HG03103 (cell line): ENCODE data around the gene TRIM6.
"Not testable (repeated sequence)": the region's sequence is repeated elsewhere in the genome, so short reads cannot be mapped to it uniquely, and the experiment has no call there.

Experiments
- ATAC-seq: cut with Tn5 transposase; IDR thresholded peaks from one replicate; pipeline ENCODE4 v1.9.1; 2021; ENCODE audit warnings: low read depth; ENCODE audit not compliant: unreplicated experiment

The TRIM6 gene

GRCh38 chr11:5602791-5603190 is 6.4 kb downstream of the TRIM6 start:
- not testable (repeated sequence) for ATAC-seq

GRCh38 chr11:5603326-5603725 is 6.9 kb downstream of the TRIM6 start:
- ATAC-seq: no peak

GRCh38 chr11:5604896-5605295 is 8.5 kb downstream of the TRIM6 start:
- no peak for ATAC-seq

- no peak for ATAC-seq
Measured at GRCh38 chr11:5605849-5606248, 9.4 kb downstream of the TRIM6 start.

DNA sequence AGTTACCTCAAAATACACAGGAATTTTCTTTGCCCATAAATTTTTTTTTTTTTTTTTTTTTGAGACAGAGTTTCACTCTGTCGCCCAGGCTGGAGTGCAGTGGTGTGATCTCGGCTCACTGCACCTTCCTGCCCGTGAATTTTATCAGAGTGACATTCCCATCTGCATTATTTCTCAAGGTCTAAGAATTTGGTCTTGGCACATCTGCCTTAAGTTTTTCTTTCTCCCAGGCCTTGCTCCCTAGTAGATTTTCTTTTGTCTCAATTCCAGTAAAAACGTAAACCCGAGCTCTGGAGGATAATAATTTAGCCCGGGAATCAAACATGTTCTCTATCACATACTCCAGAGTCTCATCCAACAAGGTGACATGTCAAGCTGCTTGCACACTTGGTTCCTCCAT is 12.4 kb downstream of the TRIM6 start:
- ATAC-seq: no peak

DNA sequence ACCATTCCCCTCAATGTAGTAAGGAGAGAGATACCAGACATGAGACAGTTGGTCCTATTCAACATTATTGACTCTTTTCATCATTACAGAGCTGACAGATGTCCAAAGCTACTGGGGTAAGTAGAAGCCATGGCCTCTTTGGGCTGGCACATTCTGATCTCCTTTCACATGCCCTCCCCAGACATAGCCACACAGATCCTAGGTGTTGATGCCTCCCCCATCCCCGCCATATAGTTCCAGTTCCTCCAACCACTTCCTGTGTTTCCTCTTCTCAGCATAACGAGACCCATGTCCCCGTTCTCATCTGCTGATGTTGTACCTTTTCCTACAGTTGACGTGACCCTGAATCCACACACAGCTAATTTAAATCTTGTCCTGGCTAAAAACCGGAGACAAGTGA is 14.0 kb downstream of the TRIM6 start:
- ATAC-seq: no peak

GRCh38 chr11:5611627-5612026 is 15.2 kb downstream of the TRIM6 start:
- ATAC-seq: no peak

GRCh38 chr11:5618807-5619206 is 22.4 kb downstream of the TRIM6 start:
- ATAC-seq: no peak

DNA sequence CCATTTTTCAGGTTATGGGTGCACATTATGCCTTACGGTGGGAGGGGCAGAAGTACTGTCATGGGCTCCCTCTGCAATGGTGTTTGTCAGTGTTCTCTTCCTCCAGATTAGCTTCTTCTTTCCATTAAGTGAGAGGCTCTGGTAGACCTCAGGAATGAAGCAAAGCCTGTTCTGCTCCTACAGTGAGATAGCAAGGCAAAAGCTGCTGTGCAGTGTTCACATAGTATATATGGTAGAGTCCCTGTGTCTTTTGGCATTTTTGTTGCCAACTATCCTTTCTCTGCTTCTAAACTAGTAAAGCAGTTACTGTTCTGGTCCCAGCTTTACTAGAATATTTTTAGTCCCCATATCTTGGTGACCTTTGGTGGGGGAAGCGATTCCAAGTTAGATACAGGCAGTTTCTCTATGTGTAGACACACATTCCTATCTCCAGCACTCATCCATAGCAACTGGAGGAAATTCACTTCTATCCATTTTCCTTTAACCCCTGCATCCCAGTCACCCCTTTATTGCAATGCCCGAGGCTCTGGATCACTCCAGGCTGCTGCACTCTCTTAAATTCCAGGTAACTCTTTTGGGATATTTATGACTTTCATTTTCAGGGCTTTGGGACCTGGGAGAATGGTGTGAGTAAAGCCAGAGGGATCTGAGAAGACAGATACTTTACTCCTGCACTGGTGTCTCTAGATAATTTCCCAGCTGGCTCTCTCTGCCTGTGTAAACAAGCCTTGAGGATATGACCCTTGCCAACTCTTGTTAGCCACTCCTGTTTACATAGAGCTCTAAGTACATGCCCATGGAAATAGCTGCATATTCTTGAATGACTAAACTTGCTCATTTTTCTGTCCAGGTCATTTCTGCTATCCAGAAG is 24.4 kb downstream of the TRIM6 start:
- ATAC-seq: no peak

DNA sequence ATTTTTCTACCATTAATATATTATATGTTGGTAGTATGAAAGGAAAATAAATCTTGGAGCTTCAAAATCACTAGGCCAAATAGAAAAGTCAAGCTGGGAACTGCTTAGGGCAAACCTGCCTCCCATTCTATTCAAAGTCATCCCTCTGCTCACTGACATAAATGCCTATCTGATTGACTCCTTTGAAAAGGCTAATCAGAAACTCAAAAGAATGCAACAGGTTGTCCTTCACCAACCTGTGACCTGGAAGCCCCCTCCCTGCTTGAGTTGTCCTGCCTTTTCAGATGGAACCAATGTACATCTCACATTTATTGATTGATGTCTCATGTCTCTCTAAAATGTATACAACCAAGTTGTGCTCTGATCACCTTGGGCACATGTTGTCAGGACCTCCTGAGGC is 25.1 kb downstream of the TRIM6 start:
- no peak for ATAC-seq

- no peak for ATAC-seq
Measured at GRCh38 chr11:5622802-5623201, 26.4 kb downstream of the TRIM6 start.

DNA sequence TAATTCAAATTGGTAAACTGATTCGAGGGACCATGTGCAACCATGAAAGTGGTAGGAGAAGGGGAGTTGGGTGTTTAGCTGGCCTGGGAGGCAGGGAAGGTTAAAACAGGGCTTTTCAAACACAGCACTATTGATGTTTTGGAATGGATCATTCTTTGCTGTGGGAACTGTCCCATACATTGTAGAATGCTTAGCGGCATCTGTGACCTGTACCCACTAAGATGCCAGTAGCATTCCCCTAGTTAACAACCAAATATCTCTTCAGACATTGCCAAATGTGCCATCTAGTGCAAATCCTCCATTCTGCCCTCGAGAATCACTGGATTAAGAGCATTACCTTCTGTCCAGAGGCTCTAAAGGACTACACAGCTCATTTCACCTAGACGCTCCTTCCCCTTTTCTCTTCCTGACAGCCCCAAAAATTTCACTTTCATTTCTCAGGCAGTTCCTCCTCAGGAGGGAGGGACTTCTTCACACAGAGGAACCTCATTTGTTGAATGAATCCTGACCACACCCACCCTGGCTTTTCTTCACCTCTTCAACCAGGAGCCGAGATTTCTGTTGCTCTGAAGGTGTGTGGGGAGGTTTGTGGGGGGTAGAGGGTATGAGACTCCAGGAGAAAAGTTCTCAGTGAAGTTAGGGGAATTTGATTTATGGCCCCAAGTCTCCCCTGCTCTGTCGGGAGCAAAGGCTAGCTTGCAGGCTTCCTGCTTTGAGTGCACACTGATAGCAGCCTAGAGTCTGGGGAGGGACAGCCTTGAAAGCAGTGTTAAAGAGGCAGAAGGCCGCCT is 28.2 kb downstream of the TRIM6 start, which contains the start of gene TRIM34:
Gene TRIM34 (plus strand): TSS at position 513 of the 791 bp plus-strand sequence. CDS start 7,331 bp downstream, outside the sequence.
- ATAC-seq: peak; percentile 97

GRCh38 chr11:5625281-5625680 is 28.8 kb downstream of the TRIM6 start:
- ATAC-seq: no peak

- no peak for ATAC-seq
Measured at GRCh38 chr11:5626196-5626595, 29.8 kb downstream of the TRIM6 start.

GRCh38 chr11:5631417-5631816 is 35.0 kb downstream of the TRIM6 start:
- ATAC-seq: peak; percentile 16

GRCh38 chr11:5631969-5632635 is 35.7 kb downstream of the TRIM6 start:
- ATAC-seq: peak; percentile 92

GRCh38 chr11:5639953-5640352 is 43.5 kb downstream of the TRIM6 start:
- no peak for ATAC-seq

DNA sequence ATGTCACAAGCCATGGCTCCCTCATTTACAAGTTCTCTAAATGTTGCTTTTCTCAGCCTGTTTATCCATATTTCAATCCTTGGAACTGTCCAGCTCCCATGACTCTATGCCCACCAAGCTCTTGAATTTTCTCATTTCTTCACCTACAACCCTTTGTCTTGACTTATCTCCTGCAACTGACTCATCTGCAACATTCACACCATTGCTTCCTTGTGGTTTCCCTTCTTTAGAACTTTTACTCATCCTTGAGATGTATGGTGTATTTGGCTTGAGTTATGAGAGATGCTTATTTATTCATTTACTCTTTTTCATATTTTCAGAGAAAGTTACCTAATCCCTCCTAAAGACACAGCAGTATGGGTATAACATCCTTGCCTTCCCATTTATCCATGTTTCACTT is 47.1 kb downstream of the TRIM6 start:
- ATAC-seq: no peak

DNA sequence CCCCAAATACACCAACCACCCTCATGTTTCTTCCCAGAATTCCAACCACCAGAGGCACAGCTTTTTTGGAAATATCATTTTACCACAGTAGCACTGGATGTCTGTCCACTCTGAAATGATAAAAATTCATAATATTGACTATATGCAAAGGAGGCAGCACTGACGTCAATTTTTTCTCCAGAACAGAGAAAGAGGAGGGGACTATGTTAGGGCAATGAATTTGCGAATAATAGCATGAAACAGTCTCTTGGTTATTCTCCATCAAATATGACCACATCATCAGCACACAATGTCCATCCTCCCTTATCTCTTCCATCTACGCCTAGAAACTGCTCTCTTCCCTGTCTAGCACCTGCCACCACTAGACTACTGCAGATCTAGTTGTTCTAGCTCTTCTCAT is 49.7 kb downstream of the TRIM6 start:
- ATAC-seq: no peak

GRCh38 chr11:5655474-5655873 is 59.0 kb downstream of the TRIM6 start:
- no peak for ATAC-seq

- not testable (repeated sequence) for ATAC-seq
Measured at GRCh38 chr11:5656956-5657355, 60.5 kb downstream of the TRIM6 start.
